NCI-H2081 (cell line): ENCODE measurements around the gene SPTBN1.

Experiments
- DNase-seq, 2 experiments: peaks; one replicate each; lab custom pipeline; 2025; lab: John Stamatoyannopoulos, UW

The SPTBN1 gene

GRCh38 chr2:54589340-54590215, 133.5 kb downstream of the SPTBN1 start:
- DNase-seq = peak in 1 of 2 experiments; percentile 42

DNA sequence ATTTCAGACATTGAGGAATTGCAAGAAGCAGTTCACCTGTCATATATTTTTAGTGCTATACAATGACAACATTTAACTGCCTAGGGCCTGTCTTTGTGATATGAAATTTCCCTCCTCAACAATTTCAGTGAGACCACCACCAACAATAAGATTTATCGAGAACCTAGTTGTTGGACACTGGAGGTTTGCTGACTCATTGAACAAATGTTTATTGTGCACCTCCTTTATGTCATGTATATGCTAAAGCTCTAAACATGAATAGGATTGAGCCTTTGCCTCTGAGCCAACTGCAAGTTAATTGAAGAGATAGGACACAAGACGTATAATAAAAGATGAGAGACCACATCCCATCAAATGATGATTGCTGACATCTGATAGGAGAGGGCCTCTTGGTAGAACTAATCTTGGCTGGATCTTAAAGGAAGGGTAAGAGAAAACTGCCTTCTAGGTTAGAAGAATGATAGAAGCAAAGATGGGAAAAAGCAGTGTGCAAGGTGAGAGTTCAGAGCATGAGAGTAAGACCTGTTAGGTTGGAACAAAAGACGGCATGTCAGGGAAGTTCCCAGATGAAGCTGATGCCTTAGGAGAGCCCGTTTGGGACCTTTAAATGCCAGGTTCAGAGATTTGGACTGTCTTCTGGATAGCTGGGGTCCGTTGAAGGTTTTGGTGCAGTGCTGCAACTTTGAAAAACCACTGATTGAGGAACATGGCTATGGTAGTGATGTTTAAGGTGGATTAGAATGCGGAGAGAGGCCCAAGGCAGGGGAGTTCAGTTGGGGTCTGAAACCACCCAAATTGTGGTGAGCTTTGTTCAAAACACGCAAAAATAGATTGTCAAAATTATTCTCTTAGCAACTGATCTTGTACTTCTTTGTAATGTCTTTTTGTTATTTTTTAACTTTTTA, 134.3 kb downstream of the SPTBN1 start:
- DNase-seq = no peak

DNA sequence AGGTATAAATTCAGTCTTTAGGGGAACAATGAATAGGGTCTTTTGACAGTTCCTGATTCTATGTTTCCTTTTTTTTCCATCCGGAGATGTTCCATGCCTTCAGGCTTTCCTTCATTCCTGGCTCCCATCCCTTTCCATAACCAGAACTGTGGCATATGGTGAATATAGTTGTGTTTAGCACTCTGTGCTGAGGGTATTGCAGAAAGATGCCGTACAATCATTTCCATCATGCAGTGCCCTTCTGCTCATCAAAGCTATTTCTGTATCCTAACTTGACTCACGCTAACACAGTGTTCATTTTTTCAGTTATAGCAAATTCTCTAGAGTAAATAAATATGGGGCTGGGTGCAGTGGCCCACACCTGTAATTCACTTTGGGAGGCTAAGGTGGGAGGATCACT, 135.4 kb downstream of the SPTBN1 start:
- no peak for DNase-seq

DNA sequence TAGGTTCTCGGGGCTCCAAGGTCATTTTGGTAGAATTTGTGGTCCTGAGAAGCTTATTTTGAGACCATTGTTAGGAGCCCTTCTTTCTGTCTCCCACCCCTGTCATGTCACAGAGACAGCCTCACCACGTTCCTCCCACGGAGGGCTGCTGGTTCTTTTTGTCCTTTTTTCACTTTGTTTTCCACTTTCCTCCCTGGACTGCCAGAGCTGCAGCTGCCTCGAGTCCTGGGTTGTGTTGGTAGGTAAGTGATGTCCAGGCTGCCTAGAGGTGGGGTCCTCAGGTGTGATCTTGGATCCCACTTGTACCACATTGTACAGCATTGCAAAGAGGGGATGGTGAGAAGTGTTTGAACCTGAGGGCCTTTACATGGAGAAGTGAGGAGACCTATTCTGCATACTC, 137.1 kb downstream of the SPTBN1 start:
- DNase-seq = no peak

DNA sequence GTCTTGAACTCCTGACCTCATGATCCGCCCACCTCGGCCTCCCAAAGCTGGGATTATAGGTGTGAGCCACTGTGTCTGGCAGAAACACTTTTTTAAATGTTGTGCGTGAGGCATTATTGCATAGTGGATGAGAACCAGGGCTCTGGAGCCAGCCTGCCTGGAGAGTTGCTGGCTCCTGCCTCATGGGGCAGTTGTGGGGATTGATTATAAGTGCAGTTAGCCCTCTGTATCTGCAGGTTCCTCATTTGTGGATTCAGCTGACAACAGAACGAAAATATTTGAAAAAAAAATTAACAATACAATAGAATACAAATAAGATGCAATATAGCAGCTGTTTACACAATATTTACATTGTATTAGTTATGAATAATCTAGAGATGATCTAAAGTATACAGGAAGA, 137.9 kb downstream of the SPTBN1 start:
- DNase-seq = no peak

GRCh38 chr2:54595161-54595803, 139.2 kb downstream of the SPTBN1 start:
- no peak for DNase-seq

- no peak for DNase-seq
These were observed 140.1 kb downstream of the SPTBN1 start for GRCh38 chr2:54595999-54596902.

DNA sequence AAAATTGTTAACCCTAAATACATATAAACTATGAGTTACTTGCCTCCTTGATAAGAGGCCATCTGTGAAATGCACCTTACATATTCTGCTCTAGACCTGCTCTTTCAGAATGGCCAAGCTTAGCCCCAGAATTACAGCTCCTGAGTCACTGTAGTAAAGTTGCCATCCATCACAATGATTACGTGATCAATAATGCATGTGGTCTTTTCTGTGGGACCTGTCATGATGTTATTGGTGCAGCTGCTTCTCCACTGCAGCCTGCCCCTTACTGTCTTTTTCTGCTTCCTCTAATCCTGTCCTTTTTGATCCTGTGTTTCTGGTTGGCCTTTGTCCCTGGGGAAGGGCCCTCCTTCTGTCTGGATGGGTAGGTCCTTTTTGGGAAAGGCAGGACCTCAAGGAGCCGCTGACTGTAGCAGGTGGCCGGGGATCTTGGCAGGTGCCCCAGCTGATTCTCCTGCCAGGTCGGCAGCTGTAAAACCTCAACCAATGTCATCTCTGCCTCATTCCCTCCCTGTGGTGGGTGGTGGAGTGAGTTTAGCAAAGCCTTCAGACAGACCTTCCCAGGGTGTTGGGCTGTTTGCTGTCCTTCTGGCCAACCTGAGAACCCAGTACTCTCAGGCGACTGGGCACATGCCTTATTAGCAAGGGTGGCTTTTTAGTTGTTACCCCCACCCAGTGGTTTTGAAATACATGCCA, 141.2 kb downstream of the SPTBN1 start:
- DNase-seq = peak; percentile 34 to 78

GRCh38 chr2:54598347-54599325, 142.5 kb downstream of the SPTBN1 start:
- no peak for DNase-seq

- DNase-seq = no peak
These were observed 143.2 kb downstream of the SPTBN1 start for GRCh38 chr2:54599326-54599710.

GRCh38 chr2:54599914-54600313, 143.8 kb downstream of the SPTBN1 start:
- no peak for DNase-seq

- no peak for DNase-seq
These were observed 145.2 kb downstream of the SPTBN1 start for GRCh38 chr2:54601339-54601738.

- no peak for DNase-seq
These were observed 146.7 kb downstream of the SPTBN1 start for GRCh38 chr2:54602736-54603322.

DNA sequence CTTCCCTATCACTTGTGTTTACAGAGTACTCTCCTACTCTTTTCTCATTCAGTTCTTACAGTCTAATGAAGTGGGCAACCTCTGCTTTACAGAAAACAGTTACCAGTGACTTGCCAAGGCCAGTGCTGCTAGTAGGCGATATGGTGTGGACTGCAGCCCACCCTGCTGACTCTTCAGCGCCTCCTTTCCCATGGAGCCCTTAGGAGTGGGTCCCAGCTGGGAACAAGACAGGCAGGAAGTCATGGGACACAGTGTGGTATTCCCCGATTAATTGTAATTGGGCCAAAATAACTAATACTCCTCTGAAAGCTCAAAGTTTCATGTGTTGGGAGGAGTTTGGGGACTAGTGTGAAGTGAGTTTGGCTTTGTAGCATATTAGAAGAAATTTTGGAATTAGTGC, 147.2 kb downstream of the SPTBN1 start:
- DNase-seq = no peak

GRCh38 chr2:54603796-54604195, 147.7 kb downstream of the SPTBN1 start:
- no peak for DNase-seq

DNA sequence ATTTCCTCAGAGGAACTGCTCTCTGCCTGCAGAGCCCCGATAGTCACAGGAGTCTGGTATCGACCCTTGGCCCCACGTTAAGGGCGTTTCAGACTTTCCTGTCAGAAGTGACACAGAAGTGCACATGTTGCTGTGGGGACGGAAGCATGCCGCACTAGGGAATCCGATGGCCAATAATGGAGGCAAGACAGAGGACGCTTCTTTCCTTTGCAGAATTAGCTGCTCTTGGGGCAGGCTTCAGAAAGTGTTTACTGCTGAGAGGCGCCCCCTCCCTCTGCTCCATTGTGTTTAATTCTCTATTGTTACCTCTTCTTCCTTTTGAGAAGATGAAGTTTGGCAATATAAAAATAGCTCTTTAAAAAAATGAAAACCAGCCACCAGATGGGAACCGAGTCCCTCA, 148.7 kb downstream of the SPTBN1 start:
- DNase-seq = no peak

DNA sequence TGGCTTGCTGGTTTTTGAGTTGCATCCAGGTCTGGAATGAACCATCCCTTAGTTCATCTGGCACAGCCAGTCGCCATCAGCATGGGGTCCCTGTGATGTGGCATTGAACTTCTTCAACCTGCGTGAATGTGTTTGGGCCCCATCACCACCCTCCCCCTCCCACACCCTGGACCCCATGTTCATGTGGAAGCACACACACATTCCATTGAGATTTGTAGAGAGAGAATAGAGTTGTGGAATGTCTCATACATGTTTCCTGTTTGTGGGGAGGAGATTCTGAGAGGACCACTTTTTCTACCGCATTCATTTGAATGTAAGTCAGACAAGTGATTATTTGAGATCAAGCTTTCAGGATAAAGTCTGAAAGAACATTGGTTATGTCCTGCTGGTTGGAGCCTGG, 149.7 kb downstream of the SPTBN1 start:
- DNase-seq = no peak

- DNase-seq = no peak
These were observed 150.3 kb downstream of the SPTBN1 start for GRCh38 chr2:54606393-54606958.

DNA sequence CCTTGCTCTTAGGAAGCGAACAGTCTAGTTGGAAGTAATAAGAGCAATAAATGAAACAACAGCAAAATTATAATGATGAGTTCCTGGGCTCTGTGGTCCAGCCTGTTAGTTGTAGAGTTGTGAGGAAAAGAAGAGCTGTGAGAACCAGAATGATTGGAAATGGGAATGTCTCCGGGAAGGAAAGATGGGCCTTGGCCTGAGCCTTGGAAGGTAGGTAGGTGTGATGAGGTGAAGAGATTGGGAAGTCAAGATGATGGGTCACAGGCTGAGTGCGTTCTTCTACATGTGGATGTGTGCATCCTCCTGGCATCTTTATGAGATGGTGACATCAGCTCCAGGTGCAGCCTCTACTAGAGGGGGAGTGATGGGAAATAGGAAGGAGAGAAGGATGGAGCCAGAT, 152.1 kb downstream of the SPTBN1 start:
- DNase-seq = no peak
